ENCODE measurements around the gene MYH9.
"Not testable (repeated sequence)": the region's sequence is repeated elsewhere in the genome, so short reads cannot be mapped to it uniquely, and the experiment has no call there.

Gene MYH9

DNA sequence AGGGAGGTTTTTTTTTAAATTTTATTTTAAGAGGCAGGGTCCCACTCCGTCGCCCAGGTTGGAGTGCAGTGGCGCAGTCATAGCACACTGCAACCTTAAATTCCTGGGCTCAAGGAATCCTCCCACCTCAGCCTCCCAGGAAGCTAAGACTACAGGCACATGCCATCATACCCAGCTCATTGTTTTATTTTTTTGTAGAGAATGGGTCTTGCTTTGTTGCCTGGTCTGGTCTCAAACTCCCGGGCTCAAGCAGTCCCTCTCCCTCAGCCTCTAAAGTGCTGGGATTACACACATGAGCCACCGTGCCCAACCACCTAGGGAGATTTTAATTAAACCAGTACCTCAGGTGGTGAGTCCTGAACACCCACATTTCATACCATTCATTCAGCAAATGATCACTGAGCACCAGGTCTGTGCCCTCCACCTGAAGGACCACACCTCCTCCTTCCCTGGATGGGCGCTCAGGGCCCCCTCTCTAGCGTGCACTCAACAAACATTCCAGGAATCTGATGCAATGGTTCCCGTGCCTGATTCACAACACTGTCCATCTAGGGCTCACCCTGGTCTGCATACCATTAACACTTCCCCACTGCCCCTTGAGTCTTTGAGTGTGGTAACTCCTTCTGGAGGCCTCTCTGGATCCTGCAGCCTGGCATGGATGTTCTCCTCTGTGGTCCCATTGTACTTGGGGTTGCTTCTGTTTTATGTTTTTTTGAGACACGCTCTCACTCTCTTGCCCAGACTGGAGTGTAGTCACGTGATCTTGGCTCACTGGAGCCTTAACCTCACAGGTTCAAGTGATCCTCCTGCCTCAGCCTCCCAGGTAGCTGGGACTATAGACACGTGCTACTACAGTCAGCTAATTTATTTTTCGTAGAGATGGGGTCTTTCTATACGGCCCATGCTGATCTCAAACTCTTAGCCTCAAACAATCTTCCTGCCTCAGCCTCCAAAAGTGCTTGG, 9.6 kb upstream of the MYH9 start:
- DNase-seq (ENCODE audit: extremely low read depth, low read depth): no peak
- TF ChIP-seq, protein P1, sequence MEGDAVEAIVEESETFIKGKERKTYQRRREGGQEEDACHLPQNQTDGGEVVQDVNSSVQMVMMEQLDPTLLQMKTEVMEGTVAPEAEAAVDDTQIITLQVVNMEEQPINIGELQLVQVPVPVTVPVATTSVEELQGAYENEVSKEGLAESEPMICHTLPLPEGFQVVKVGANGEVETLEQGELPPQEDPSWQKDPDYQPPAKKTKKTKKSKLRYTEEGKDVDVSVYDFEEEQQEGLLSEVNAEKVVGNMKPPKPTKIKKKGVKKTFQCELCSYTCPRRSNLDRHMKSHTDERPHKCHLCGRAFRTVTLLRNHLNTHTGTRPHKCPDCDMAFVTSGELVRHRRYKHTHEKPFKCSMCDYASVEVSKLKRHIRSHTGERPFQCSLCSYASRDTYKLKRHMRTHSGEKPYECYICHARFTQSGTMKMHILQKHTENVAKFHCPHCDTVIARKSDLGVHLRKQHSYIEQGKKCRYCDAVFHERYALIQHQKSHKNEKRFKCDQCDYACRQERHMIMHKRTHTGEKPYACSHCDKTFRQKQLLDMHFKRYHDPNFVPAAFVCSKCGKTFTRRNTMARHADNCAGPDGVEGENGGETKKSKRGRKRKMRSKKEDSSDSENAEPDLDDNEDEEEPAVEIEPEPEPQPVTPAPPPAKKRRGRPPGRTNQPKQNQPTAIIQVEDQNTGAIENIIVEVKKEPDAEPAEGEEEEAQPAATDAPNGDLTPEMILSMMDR (IDR thresholded peaks at IDR 0.05; ENCODE audit: low read depth, low read length): no peak

DNA sequence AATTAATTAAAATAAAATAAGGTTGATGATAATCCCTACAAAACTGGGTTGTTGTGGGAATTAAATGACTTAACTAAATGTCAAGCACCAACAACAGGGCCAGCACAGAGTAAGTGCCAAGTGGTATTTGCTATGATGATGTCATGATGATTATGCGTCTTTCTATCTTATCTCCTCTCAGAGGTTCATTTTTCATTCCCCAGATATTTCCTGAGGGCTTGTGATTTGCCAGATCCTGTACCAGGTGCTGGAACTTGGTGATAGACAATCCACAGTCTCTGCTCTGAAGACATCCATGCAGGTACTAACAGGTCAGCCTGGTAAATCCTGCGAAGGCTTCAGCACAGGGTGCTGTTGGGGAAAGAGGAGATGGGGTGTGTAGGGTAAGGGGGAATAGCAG, 8.1 kb upstream of the MYH9 start:
- DNase-seq (ENCODE audit: extremely low read depth, low read depth): no peak
- TF ChIP-seq, protein P1 (IDR thresholded peaks at IDR 0.05; ENCODE audit: low read depth, low read length): no peak

DNA sequence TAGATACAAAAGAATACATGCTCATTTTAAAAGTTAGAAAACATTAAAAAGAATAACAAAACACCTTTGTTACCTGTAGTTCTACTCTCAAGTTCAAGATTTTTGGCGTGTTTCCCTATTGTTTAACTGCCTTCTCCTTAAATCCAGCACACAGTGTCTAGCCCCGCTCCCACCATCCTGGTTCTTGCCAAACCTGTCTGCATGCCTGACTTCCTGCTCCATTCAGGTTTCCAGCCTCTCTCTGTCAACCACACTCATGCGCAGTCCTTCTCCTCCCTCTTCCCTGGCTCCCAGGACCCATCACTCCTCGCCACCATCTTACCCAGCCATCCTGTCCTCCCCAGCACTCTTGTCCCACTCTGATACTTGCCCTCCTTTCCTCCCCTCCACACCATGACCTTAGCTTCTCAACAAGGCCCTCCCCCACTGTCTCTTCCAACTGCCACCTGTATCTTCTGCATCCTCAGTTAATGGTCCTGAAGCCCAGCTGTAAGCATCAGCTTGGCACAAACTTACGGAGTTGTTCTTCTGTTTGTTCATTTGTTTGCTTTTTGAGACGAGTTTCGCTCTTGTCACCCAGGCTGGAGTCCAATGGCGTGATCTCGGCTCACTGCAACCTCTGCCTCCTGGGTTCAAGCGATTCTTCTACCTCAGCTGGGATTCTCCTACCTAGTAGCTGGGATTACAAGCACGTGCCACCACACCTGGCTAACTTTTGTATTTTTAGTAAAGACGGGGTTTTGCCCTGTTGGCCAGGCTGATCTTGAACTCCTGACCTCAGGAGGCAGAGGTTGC, 7.5 kb upstream of the MYH9 start:
- no peak for DNase-seq (ENCODE audit: extremely low read depth, low read depth)
- TF ChIP-seq, protein P1 (IDR thresholded peaks at IDR 0.05; ENCODE audit: low read depth, low read length): no peak

DNA sequence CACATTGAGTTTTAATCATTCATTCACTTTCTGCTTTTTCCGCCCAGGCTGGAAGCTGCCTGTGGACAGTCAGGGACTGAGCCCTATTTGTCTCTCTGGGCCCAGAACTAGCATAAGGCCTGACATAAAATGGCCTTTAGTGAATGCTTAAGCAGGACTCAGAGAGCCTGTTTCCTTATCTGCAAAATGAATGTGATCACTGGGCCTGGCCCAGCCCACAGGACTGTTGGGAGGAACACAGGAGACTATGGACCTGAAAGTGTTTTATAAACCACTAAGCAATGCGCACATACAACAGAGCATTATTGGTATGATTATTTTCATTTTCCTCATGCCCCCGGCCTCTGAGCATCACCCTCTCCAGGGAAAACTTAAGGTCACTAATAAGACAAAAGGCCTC, 3.9 kb upstream of the MYH9 start:
- DNase-seq (ENCODE audit: extremely low read depth, low read depth): no peak
- TF ChIP-seq, protein P1 (IDR thresholded peaks at IDR 0.05; ENCODE audit: low read depth, low read length): no peak

DNA sequence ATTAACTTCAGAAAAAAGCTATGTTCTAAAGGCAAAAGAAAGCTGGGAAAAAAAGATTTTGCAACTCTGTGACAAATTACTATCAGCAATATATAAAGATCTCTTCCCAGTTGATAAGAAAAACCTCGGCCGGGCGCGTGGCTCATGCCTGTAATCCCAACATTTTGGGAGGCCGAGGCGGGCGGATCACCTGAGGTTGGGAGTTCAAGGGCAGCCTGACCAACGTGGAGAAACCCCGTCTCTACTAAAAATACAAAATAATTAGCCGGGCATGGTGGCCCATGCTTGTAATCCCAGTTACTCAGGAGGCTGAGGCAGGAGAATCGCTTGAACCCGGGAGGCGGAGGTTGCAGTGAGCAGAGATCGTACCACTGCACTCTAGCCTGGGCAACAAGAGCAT, 1.4 kb upstream of the MYH9 start:
- not testable (repeated sequence) for DNase-seq (ENCODE audit: extremely low read depth, low read depth)

DNA sequence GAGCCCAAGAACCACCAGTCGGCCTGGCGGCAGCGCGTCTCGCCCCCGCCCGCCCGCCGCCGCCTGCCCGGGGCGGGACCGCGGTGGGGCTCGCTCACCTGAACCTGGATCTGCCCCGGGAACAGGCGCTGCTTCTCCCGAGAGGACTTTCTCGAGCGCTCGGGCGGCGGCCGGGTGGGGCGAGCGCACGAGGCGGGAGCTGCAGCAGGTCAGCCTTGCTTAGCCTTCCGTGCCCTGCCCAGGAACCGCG, 133 bp downstream of the MYH9 start:
- TF ChIP-seq, protein P1 (IDR thresholded peaks at IDR 0.05; ENCODE audit: low read depth, low read length): no peak
- no peak for DNase-seq (ENCODE audit: extremely low read depth, low read depth)

DNA sequence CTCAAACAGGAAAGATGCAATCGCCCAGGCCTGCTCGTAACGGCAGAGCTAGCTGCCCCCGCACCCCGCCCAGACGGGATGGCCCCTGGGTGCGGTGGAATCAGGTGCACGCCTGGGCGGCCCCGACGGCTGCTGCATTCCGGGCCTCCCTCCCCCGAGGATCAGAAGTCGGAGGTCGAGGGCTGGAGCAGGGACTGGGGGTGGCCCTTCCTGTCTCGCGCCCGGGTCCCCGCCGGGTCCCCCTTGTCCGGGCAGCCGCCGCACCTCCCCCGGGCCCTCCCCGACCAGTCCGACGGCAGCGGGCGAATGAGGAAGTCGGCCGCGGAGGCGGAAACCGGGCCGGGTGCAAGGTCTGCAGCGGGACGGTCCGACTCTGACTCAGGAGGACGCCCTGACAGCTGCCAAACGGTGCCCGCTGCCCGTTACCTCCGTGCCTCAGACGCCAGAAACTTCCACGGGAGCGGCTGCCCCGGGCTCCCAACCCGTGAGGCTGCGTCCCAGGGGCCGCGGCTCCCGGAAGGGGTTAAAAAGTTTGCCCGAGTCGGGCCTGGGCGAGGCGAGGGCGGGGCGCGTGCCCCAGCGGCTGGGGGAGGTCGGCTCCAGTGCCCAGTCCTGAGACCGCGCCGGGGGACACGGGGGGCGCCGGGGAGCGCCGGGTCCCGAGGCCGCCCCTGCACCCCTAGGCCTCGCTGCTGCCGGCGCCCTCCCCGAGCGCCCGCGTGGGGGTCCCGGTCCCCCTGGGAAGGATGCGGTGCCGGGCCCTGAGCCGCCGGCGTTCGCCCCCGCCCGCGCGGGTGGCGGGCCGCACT, 663 bp downstream of the MYH9 start:
- DNase-seq (ENCODE audit: extremely low read depth, low read depth): no peak

More for the DNA sequence above, 663 bp downstream of the MYH9 start:
- TF ChIP-seq, protein P1 (IDR thresholded peaks at IDR 0.05; ENCODE audit: low read depth, low read length): no peak
